K562 (cell line): ENCODE results near the gene HOXA11. TPM values are rescaled to one million over a fixed set of nuclear protein-coding genes. Genes with fewer than 3 reads are reported as not detected.

Experiments
- ATAC-seq: fragments of 200-7000 bp; cut with Tn5 transposase; 3 replicates; pipeline ENCODE4 v1.9.1; 2020; ENCODE audit warnings: moderate library complexity
- BruUV-seq: library from RNA; stranded (reverse); fragments of 400-500 nt; replicated peaks from 2 replicates; lab custom pipeline; 2021; lab: Mats Ljungman, UMichigan
- CTCF ChIA-PET: fragments of 300-600 bp; formaldehyde crosslinking; extraction: SDS; loops from one replicate; lab custom pipeline; 2021; ENCODE audit warnings: low intra/inter-chr PET ratio; lab: Yijun Ruan, JAX
- POLR2A ChIA-PET: fragments of 300-600, 350-650 bp; sonication (Branson Sonifier 250); formaldehyde crosslinking; extraction: SDS; loops from one replicate; lab custom pipeline; 2021; ENCODE audit warnings: antibody characterized with exemption, inconsistent platforms; lab: Yijun Ruan, JAX
- DNase-seq, 4 experiments: peaks; one replicate each; pipeline versions ENCODE4 v3.0.0 to v3.0.0-alpha.2; 2011 to 2018; ENCODE audit warnings: low spot score in 3 of 4, mixed read lengths in 3 of 4; ENCODE audit errors: extremely low read depth in 1 of 4
- FAIRE-seq: peaks from 2 replicates; lab custom pipeline; 2011; peaks lifted over from hg19 to GRCh38; lab: Jason Lieb, UNC
- H2AFZ ChIP-seq: 2 replicates; pipeline ENCODE4 v1.6.0; 2011; ENCODE audit warnings: low read depth, low read length, control low read depth, inconsistent platforms
- H3K27ac ChIP-seq: fragments of 200-600 bp; 3 replicates; pipeline ENCODE4 v1.8.0; 2011; ENCODE audit warnings: low read depth, mild to moderate bottlenecking, control low read depth, inconsistent platforms, low read length, moderate library complexity, mixed read lengths; ENCODE audit errors: extremely low read depth
- H3K27me3 ChIP-seq, 2 experiments: fragments of 300-600 bp in 1 of 2; 2 replicates in 1 of 2; 3 replicates in 1 of 2; pipeline versions ENCODE4 v1.6.0 to v1.8.0; 2011; ENCODE audit warnings: inconsistent platforms in 2 of 2, low read length in 2 of 2, mild to moderate bottlenecking in 1 of 2, mixed read lengths in 1 of 2, moderate library complexity in 1 of 2; ENCODE audit not compliant: control insufficient read depth in 2 of 2, insufficient read depth in 2 of 2
- H3K36me3 ChIP-seq: fragments of 300-600 bp; 3 replicates; pipeline ENCODE4 v1.8.0; 2011; ENCODE audit warnings: mild to moderate bottlenecking, low read length, inconsistent platforms; ENCODE audit not compliant: control insufficient read depth, insufficient read depth
- H3K4me1 ChIP-seq, 2 experiments: fragments of 200-600 bp in 1 of 2; replicated peaks in 1 of 2; 2 replicates in 1 of 2; 3 replicates in 1 of 2; pipeline versions ENCODE4 v1.5.1 to v1.8.0; 2011; ENCODE audit warnings: inconsistent platforms in 2 of 2, low read length in 2 of 2, mild to moderate bottlenecking in 1 of 2, mixed read lengths in 1 of 2, moderate library complexity in 1 of 2; ENCODE audit not compliant: control insufficient read depth in 2 of 2, insufficient read depth in 2 of 2
- H3K4me2 ChIP-seq: 2 replicates; pipeline ENCODE4 v1.6.1; 2011; ENCODE audit warnings: low read length, control low read depth, inconsistent platforms, mixed read lengths; ENCODE audit not compliant: insufficient read depth
- H3K4me3 ChIP-seq: fragments of 200-600 bp; sonication (generic), shearing (Covaris generic); 2 replicates; pipeline ENCODE4 v1.5.1; 2016; ENCODE audit warnings: control low read depth, inconsistent platforms
- H3K79me2 ChIP-seq: fragments of 200-600 bp; 3 replicates; pipeline ENCODE4 v1.8.0; 2011; ENCODE audit warnings: low read length, inconsistent platforms; ENCODE audit not compliant: control insufficient read depth, insufficient read depth
- H3K9ac ChIP-seq, 2 experiments: 2 replicates each; pipeline versions ENCODE4 v1.6.0 to v1.6.1; 2011; ENCODE audit warnings: low read depth in 2 of 2, low read length in 2 of 2, control low read depth in 1 of 2, inconsistent platforms in 1 of 2, mild to moderate bottlenecking in 1 of 2, mixed read lengths in 1 of 2; ENCODE audit not compliant: insufficient read depth in 1 of 2
- H3K9me1 ChIP-seq: one replicate; pipeline ENCODE4 v1.6.0; 2011; ENCODE audit warnings: inconsistent platforms, mild to moderate bottlenecking, low read length, moderate library complexity; ENCODE audit not compliant: control insufficient read depth, insufficient read depth
- H3K9me3 ChIP-seq: replicated peaks from 2 replicates; pipeline ENCODE4 v1.5.1; 2011; ENCODE audit warnings: low read depth, low read length, inconsistent platforms; ENCODE audit not compliant: control insufficient read depth, insufficient read depth
- H4K20me1 ChIP-seq: replicated peaks from 2 replicates; pipeline ENCODE4 v1.6.1; 2011; ENCODE audit warnings: low read length, inconsistent platforms, mixed read lengths; ENCODE audit not compliant: control insufficient read depth, insufficient read depth
- IRF2 ChIP-seq: sonication (generic); formaldehyde crosslinking; IDR thresholded peaks from 2 replicates; pipeline ENCODE4 v1.8.1; 2022; ENCODE audit warnings: mild to moderate bottlenecking, missing genetic modification reagents
- KDM2B ChIP-seq: fragments of 250-450 bp; sonication (Bioruptor Pico); IDR thresholded peaks from 2 replicates; pipeline ENCODE4 v1.8.0; 2021; ENCODE audit warnings: mild to moderate bottlenecking, moderate library complexity
- KDM5B ChIP-seq: fragments of 200-600 bp; sonication (generic); IDR thresholded peaks from 2 replicates; pipeline ENCODE4 v1.6.1; 2012; ENCODE audit warnings: low read depth, mild to moderate bottlenecking, moderate library complexity, low read length, control low read depth, inconsistent platforms; ENCODE audit not compliant: insufficient replicate concordance
- MED1 ChIP-seq: sonication (generic); formaldehyde crosslinking; IDR thresholded peaks from 2 replicates; pipeline ENCODE4 v1.8.1; 2023; ENCODE audit warnings: missing genetic modification reagents, borderline replicate concordance
- TEAD4 ChIP-seq, 2 experiments: sonication (generic) in 1 of 2; formaldehyde crosslinking in 1 of 2; IDR thresholded peaks; 2 replicates each; pipeline versions ENCODE4 v1.6.1 to v1.8.0; 2012 to 2022; ENCODE audit warnings: borderline replicate concordance in 1 of 2, inconsistent platforms in 1 of 2, low read length in 1 of 2, mild to moderate bottlenecking in 1 of 2, missing genetic modification reagents in 1 of 2
- YY1 ChIP-seq, 3 experiments: IDR thresholded peaks; 2 replicates each; pipeline ENCODE4 v1.6.1; 2011; ENCODE audit warnings: low read length in 2 of 3, mild to moderate bottlenecking in 2 of 3, moderate library complexity in 2 of 3, borderline replicate concordance in 1 of 3, control low read depth in 1 of 3, low read depth in 1 of 3; ENCODE audit not compliant: insufficient read depth in 3 of 3, insufficient replicate concordance in 2 of 3, control insufficient read depth in 1 of 3, insufficient read length in 1 of 3; ENCODE audit errors: extremely low read depth in 1 of 3
- ZNF77 ChIP-seq: fragments of 250-450 bp; sonication (Bioruptor Pico); IDR thresholded peaks from 2 replicates; pipeline ENCODE4 v1.5.0; 2020
- WGBS: fragments of 100-300 bp; shearing (Covaris generic); methylation state at CpG from one replicate; pipeline ENCODE4 v1.1.6; 2016; ENCODE audit warnings: low coverage, mixed read lengths; ENCODE audit not compliant: insufficient coverage; ENCODE audit errors: missing lambda C conversion rate; 5-methylcytosine and 5-hydroxymethylcytosine counted together
- in situ Hi-C: fragments of 300-500 bp; cut with MboI; formaldehyde crosslinking; loops from 4 replicates; pipeline ENCODE4 v1.15.0; 2018; ENCODE audit warnings: inconsistent platforms, mixed read lengths
- intact Hi-C: fragments of 100-400 bp; cut with micrococcal nuclease; formaldehyde crosslinking; loops from 2 replicates; pipeline ENCODE4 v1.14.2; 2022
- polyA plus RNA-seq, 8 experiments: library from polyadenylated mRNA; depleted of rRNA in 4 of 8; stranded (reverse) in 5 of 8; unstranded in 3 of 8; fragments of >200 nt; fragmentation: Nextera tagmentation in 2 of 8; fragmentation: Illumina TruSeq in 1 of 8; extraction: Ambion mirVana in 2 of 8; extraction: Trizol in 1 of 8; gene quantifications; 2 replicates each; pipeline versions ENCODE4 v1.2.1 to v1.2.3, GENCODE V29; 2011 to 2014; ENCODE audit warnings: inconsistent platforms in 1 of 8, missing spikeins in 1 of 8
- total RNA-seq, 7 experiments: library from RNA; depleted of rRNA in 6 of 7; stranded (reverse); fragments of >200 nt in 6 of 7; fragmentation: Illumina TruSeq in 2 of 7; extraction: Trizol in 2 of 7; gene quantifications; 2 replicates each; pipeline versions ENCODE4 v1.2.1 to v1.2.3, GENCODE V29; 2011 to 2021; ENCODE audit warnings: low replicate concordance in 1 of 7
- TF ChIP-seq, protein P1 (sequence below): fragments of 250-450 bp; sonication (Bioruptor Pico); IDR thresholded peaks from 2 replicates; pipeline ENCODE4 v1.8.0; 2021; ENCODE audit warnings: moderate library complexity, mild to moderate bottlenecking, inconsistent platforms
- TF ChIP-seq, protein P2 (sequence below): fragments of 250-450 bp; sonication (Bioruptor Pico); IDR thresholded peaks from 2 replicates; pipeline ENCODE4 v1.8.0; 2022; ENCODE audit warnings: inconsistent platforms
- TF ChIP-seq, protein P3 (sequence below): fragments of 450-650 bp; IDR thresholded peaks from 2 replicates; pipeline ENCODE4 v1.6.1; 2017; ENCODE audit warnings: antibody characterized with exemption, mild to moderate bottlenecking

Gene HOXA11
- total and polyA plus RNA-seq, 9 of the 15 experiments (the other 6 are each of a cell fraction or from before 2014, with no cell fraction given), result not detected

DNA sequence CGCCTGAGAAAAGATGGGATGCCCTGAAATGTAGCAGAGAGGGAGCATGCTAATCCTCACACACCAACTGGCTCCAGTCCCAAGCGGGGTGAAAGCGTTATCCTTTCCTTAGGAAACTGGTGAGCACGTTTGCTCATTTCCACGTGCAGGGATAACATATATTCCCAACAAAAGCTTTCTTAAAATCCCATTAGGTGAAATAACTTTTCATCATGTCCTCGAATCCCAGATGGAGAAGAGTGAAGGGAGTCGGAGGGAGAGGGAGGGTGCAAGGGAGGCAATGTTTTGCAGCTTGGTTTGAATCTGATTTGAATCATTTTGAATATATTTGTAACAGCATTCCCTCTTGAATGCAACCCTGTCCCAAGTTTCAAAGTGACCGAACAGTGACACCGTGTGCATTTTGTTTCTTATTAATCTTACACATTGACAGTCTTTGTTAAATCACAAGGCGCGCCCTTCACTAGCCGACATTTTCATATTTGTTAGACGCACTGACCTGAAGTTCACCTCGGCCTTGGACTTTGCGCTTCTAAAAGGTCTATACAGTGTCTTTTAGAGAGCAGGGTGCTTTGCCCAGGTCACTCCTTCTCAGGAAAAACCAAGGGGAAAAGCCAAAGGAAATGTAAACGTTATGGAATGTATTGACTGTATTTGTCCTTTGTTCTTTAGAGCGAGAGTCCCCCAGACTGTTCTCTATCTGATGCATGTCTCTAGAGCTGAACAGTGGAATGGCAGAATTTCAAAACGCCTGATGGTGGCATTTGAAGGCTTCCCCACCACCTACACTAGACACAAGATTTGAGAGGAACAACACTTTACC lies 51.4 kb downstream of the HOXA11 start:
- Histone ChIP-seq H3K27me3 (peaks cover 26 to 33% of the 10 kb centered on the region in 2 experiments), H3K9me3 (no peaks in the 10 kb centered on the region), H4K20me1 (no peaks in the 10 kb centered on the region), H3K79me2 (no peaks in the 10 kb centered on the region), H3K27ac (no peak overlapping the region), H3K4me2 (no peak overlapping the region), H3K4me1 (peaks cover 0 to 7% of the 10 kb centered on the region in 2 experiments; a peak in 1 of 5 replicates), H3K9ac (no peak overlapping the region), H3K9me1 (no peaks in the 10 kb centered on the region), H3K36me3 (no peaks in the 10 kb centered on the region), H3K4me3 (no peak overlapping the region), H2AFZ (no peak overlapping the region)
- ChIA-PET CTCF (no interaction called here), POLR2A (no interaction called here)
- in situ Hi-C loops, result no loop called here
- BruUV-seq, result no TSS peak
- no peak for ATAC-seq
- 4% methylated on average over 18 of the region's 18 CpGs for WGBS
- intact Hi-C loops, result no loop called here
- no peak for DNase-seq
- FAIRE-seq, result no peak
- TF ChIP-seq, protein P1, sequence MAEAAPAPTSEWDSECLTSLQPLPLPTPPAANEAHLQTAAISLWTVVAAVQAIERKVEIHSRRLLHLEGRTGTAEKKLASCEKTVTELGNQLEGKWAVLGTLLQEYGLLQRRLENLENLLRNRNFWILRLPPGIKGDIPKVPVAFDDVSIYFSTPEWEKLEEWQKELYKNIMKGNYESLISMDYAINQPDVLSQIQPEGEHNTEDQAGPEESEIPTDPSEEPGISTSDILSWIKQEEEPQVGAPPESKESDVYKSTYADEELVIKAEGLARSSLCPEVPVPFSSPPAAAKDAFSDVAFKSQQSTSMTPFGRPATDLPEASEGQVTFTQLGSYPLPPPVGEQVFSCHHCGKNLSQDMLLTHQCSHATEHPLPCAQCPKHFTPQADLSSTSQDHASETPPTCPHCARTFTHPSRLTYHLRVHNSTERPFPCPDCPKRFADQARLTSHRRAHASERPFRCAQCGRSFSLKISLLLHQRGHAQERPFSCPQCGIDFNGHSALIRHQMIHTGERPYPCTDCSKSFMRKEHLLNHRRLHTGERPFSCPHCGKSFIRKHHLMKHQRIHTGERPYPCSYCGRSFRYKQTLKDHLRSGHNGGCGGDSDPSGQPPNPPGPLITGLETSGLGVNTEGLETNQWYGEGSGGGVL, result no peak
- TF ChIP-seq, protein P2, sequence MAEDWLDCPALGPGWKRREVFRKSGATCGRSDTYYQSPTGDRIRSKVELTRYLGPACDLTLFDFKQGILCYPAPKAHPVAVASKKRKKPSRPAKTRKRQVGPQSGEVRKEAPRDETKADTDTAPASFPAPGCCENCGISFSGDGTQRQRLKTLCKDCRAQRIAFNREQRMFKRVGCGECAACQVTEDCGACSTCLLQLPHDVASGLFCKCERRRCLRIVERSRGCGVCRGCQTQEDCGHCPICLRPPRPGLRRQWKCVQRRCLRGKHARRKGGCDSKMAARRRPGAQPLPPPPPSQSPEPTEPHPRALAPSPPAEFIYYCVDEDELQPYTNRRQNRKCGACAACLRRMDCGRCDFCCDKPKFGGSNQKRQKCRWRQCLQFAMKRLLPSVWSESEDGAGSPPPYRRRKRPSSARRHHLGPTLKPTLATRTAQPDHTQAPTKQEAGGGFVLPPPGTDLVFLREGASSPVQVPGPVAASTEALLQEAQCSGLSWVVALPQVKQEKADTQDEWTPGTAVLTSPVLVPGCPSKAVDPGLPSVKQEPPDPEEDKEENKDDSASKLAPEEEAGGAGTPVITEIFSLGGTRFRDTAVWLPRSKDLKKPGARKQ (CRISPR knock-in tag), result no peak
- TF ChIP-seq ZNF77 (CRISPR knock-in tag) (no peak), MED1 (no peak), IRF2 (no peak), KDM2B (CRISPR knock-in tag) (no peak), TEAD4 (IDR thresholded peaks at IDR 0.05; ENCODE audit: low read length) (no peak), TEAD4 (CRISPR knock-in tag; IDR thresholded peaks at IDR 0.05; ENCODE audit: borderline replicate concordance) (no peak), YY1 (IDR thresholded peaks at IDR 0.05; ENCODE audit: borderline replicate concordance in 1 of 3, control insufficient read depth in 1 of 3, extremely low read depth in 1 of 3, insufficient read depth in 3 of 3, insufficient read length in 1 of 3, insufficient replicate concordance in 2 of 3, low read depth in 1 of 3, low read length in 2 of 3) (no peak), KDM5B (no peak)
- TF ChIP-seq, protein P3, sequence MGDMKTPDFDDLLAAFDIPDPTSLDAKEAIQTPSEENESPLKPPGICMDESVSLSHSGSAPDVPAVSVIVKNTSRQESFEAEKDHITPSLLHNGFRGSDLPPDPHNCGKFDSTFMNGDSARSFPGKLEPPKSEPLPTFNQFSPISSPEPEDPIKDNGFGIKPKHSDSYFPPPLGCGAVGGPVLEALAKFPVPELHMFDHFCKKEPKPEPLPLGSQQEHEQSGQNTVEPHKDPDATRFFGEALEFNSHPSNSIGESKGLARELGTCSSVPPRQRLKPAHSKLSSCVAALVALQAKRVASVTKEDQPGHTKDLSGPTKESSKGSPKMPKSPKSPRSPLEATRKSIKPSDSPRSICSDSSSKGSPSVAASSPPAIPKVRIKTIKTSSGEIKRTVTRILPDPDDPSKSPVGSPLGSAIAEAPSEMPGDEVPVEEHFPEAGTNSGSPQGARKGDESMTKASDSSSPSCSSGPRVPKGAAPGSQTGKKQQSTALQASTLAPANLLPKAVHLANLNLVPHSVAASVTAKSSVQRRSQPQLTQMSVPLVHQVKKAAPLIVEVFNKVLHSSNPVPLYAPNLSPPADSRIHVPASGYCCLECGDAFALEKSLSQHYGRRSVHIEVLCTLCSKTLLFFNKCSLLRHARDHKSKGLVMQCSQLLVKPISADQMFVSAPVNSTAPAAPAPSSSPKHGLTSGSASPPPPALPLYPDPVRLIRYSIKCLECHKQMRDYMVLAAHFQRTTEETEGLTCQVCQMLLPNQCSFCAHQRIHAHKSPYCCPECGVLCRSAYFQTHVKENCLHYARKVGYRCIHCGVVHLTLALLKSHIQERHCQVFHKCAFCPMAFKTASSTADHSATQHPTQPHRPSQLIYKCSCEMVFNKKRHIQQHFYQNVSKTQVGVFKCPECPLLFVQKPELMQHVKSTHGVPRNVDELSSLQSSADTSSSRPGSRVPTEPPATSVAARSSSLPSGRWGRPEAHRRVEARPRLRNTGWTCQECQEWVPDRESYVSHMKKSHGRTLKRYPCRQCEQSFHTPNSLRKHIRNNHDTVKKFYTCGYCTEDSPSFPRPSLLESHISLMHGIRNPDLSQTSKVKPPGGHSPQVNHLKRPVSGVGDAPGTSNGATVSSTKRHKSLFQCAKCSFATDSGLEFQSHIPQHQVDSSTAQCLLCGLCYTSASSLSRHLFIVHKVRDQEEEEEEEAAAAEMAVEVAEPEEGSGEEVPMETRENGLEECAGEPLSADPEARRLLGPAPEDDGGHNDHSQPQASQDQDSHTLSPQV, result no peak
